K562 (cell line): Measurements from ENCODE around the gene GDF15. TPM values are rescaled to one million over a fixed set of nuclear protein-coding genes. Genes with fewer than 3 reads are reported as not detected.

Experiments used
- CBFA2T2 ChIP-seq: fragments of 450-650 bp; conservative IDR thresholded peaks from 2 replicates; pipeline ENCODE4 v1.6.1; 2017; ENCODE audit warnings: mild to moderate bottlenecking
- CGGBP1 ChIP-seq: fragments of 250-450 bp; sonication (Bioruptor Pico); IDR thresholded peaks from 2 replicates; pipeline ENCODE4 v1.9.0; 2021; ENCODE audit warnings: mild to moderate bottlenecking
- DPF2 ChIP-seq: fragments of 450-650 bp; IDR thresholded peaks from 2 replicates; pipeline ENCODE4 v1.6.1; 2016
- EP400 ChIP-seq: fragments of 450-650 bp; IDR thresholded peaks from 2 replicates; pipeline ENCODE4 v1.6.1; 2017; ENCODE audit warnings: antibody characterized with exemption, mild to moderate bottlenecking, moderate library complexity
- KAT7 ChIP-seq: sonication (generic); formaldehyde crosslinking; IDR thresholded peaks from 2 replicates; pipeline ENCODE4 v1.8.0; 2022; ENCODE audit warnings: missing genetic modification reagents, mild to moderate bottlenecking, borderline replicate concordance
- MEF2D ChIP-seq: conservative IDR thresholded peaks from 2 replicates; pipeline ENCODE4 v1.6.1; 2016; ENCODE audit warnings: low read depth, missing genetic modification characterization, missing compliant biosample characterization
- NEUROD1 ChIP-seq: fragments of 150-350 bp; IDR thresholded peaks from 2 replicates; pipeline ENCODE4 v1.6.1; 2014; ENCODE audit warnings: borderline replicate concordance, low read length, low read depth; ENCODE audit not compliant: partially characterized antibody
- POLR2G ChIP-seq: fragments of 200-400 bp; formaldehyde crosslinking; IDR thresholded peaks from 2 replicates; pipeline ENCODE4 v1.6.1; 2017; ENCODE audit warnings: low read depth, mild to moderate bottlenecking, antibody characterized with exemption, low read length, moderate library complexity
- TCF3 ChIP-seq: sonication (generic); formaldehyde crosslinking; IDR thresholded peaks from 2 replicates; pipeline ENCODE4 v1.4.0; 2020; ENCODE audit warnings: mild to moderate bottlenecking, missing genetic modification reagents
- TFAP4 ChIP-seq: sonication (generic); formaldehyde crosslinking; IDR thresholded peaks from 2 replicates; pipeline ENCODE4 v1.8.0; 2022; ENCODE audit warnings: missing genetic modification reagents, mild to moderate bottlenecking, moderate library complexity, borderline replicate concordance
- ZNF77 ChIP-seq: fragments of 250-450 bp; sonication (Bioruptor Pico); IDR thresholded peaks from 2 replicates; pipeline ENCODE4 v1.5.0; 2020
- polyA plus RNA-seq, 8 experiments: library from polyadenylated mRNA; depleted of rRNA in 4 of 8; stranded (reverse) in 5 of 8; unstranded in 3 of 8; fragments of >200 nt; fragmentation: Nextera tagmentation in 2 of 8; fragmentation: Illumina TruSeq in 1 of 8; extraction: Ambion mirVana in 2 of 8; extraction: Trizol in 1 of 8; gene quantifications; 2 replicates each; pipeline versions ENCODE4 v1.2.1 to v1.2.3, GENCODE V29; 2011 to 2014; ENCODE audit warnings: inconsistent platforms in 1 of 8, missing spikeins in 1 of 8
- total RNA-seq, 7 experiments: library from RNA; depleted of rRNA in 6 of 7; stranded (reverse); fragments of >200 nt in 6 of 7; fragmentation: Illumina TruSeq in 2 of 7; extraction: Trizol in 2 of 7; gene quantifications; 2 replicates each; pipeline versions ENCODE4 v1.2.1 to v1.2.3, GENCODE V29; 2011 to 2021; ENCODE audit warnings: low replicate concordance in 1 of 7
- TF ChIP-seq, protein P1 (sequence below), 2 experiments: fragments of 450-650 bp; conservative IDR thresholded peaks; 2 replicates each; pipeline ENCODE4 v1.6.1; 2017; ENCODE audit warnings: mild to moderate bottlenecking in 2 of 2, moderate library complexity in 2 of 2
- TF ChIP-seq, protein P2 (sequence below), 2 experiments: fragments of 450-650 bp in 1 of 2; sonication (generic) in 1 of 2; formaldehyde crosslinking in 1 of 2; IDR thresholded peaks; 2 replicates each; pipeline versions ENCODE4 v1.7.1 to v1.9.0; 2016 to 2022; ENCODE audit warnings: inconsistent platforms in 1 of 2, mild to moderate bottlenecking in 1 of 2, missing genetic modification reagents in 1 of 2

The GDF15 gene
- total and polyA plus RNA-seq, 9 of the 15 experiments (the other 6 are each of a cell fraction or from before 2014, with no cell fraction given) = 2.3 to 82.4 (median 12.5) TPM

DNA sequence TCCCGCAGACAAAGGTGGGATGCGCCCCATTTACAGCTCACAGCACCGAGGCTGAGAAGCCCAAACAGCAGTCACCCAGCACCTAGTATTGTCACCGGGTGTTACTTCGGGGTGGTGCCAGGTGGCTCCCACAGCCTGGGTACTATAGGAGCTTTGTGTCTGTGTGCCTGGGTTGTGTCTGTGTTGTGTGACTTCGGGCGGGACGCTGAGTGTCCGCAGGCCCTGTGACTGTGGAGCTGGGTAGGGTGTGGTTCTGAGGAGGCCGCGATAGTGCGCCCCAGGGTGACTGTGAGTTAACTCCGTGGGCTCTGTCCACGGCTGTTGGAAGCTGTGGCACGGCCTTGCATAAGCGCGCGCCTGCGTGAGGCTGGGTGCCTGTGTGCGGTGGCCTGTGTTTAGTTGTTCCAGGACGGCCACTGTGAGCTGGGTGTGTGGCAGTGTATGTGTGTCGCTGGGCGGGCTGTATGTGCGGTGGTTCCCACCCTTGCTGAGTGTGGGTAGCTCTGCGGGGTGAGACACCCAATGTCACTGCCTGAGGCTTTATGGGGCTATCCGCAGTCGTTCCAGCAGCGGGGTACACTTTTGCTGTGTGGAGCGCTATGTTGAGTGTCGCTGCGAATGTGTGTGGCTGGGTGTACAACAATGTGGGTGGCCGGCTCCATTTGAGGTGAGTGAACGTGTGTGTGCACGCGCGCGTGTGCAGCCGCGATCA lies 32.7 kb downstream of the GDF15 start (continued):
- peak; percentile 73 for TF ChIP-seq POLR2G
- no peak for TF ChIP-seq CGGBP1
- peak; percentile 94 for TF ChIP-seq TFAP4 (CRISPR knock-in tag)
- 0 out of 2 replicates have a peak, but pooled peaks have one; percentile 10 for TF ChIP-seq EP400
- peak; percentile 64 for TF ChIP-seq DPF2
- TF ChIP-seq KAT7 = 0 out of 2 replicates have a peak, but pooled peaks have one; percentile 50
- TF ChIP-seq NEUROD1 = peak; percentile 8
- TF ChIP-seq, protein P1, sequence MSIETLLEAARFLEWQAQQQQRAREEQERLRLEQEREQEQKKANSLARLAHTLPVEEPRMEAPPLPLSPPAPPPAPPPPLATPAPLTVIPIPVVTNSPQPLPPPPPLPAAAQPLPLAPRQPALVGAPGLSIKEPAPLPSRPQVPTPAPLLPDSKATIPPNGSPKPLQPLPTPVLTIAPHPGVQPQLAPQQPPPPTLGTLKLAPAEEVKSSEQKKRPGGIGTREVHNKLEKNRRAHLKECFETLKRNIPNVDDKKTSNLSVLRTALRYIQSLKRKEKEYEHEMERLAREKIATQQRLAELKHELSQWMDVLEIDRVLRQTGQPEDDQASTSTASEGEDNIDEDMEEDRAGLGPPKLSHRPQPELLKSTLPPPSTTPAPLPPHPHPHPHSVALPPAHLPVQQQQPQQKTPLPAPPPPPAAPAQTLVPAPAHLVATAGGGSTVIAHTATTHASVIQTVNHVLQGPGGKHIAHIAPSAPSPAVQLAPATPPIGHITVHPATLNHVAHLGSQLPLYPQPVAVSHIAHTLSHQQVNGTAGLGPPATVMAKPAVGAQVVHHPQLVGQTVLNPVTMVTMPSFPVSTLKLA (conservative IDR thresholded peaks at IDR 0.05) = peak in 1 of 2 experiments; percentile 47; a peak in 1 of 4 replicates
- TF ChIP-seq TCF3 (CRISPR knock-in tag) = peak; percentile 5; the same call in 1 of the 2 replicates
- TF ChIP-seq ZNF77 (CRISPR knock-in tag) = 0 out of 2 replicates have a peak, but pooled peaks have one; percentile 11
- TF ChIP-seq CBFA2T2 = no peak
- TF ChIP-seq MEF2D (tag) = 0 out of 2 replicates have a peak, but pooled peaks have one; percentile 7
- TF ChIP-seq, protein P2, sequence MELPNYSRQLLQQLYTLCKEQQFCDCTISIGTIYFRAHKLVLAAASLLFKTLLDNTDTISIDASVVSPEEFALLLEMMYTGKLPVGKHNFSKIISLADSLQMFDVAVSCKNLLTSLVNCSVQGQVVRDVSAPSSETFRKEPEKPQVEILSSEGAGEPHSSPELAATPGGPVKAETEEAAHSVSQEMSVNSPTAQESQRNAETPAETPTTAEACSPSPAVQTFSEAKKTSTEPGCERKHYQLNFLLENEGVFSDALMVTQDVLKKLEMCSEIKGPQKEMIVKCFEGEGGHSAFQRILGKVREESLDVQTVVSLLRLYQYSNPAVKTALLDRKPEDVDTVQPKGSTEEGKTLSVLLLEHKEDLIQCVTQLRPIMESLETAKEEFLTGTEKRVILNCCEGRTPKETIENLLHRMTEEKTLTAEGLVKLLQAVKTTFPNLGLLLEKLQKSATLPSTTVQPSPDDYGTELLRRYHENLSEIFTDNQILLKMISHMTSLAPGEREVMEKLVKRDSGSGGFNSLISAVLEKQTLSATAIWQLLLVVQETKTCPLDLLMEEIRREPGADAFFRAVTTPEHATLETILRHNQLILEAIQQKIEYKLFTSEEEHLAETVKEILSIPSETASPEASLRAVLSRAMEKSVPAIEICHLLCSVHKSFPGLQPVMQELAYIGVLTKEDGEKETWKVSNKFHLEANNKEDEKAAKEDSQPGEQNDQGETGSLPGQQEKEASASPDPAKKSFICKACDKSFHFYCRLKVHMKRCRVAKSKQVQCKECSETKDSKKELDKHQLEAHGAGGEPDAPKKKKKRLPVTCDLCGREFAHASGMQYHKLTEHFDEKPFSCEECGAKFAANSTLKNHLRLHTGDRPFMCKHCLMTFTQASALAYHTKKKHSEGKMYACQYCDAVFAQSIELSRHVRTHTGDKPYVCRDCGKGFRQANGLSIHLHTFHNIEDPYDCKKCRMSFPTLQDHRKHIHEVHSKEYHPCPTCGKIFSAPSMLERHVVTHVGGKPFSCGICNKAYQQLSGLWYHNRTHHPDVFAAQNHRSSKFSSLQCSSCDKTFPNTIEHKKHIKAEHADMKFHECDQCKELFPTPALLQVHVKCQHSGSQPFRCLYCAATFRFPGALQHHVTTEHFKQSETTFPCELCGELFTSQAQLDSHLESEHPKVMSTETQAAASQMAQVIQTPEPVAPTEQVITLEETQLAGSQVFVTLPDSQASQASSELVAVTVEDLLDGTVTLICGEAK (IDR thresholded peaks at IDR 0.05) = peak; percentile 69
- TF ChIP-seq, protein P2 (CRISPR knock-in tag; IDR thresholded peaks at IDR 0.05) = no peak
